ENCODE results near the gene MCOLN2. TPM values are rescaled to one million over a fixed set of nuclear protein-coding genes. Genes with fewer than 3 reads are reported as not detected.
"Not testable (repeated sequence)": the region's sequence is repeated elsewhere in the genome, so short reads cannot be mapped to it uniquely, and the experiment has no call there.

MCOLN2 gene
- total RNA-seq = 100 to 1,000 TPM; 101 to 103 TPM

DNA sequence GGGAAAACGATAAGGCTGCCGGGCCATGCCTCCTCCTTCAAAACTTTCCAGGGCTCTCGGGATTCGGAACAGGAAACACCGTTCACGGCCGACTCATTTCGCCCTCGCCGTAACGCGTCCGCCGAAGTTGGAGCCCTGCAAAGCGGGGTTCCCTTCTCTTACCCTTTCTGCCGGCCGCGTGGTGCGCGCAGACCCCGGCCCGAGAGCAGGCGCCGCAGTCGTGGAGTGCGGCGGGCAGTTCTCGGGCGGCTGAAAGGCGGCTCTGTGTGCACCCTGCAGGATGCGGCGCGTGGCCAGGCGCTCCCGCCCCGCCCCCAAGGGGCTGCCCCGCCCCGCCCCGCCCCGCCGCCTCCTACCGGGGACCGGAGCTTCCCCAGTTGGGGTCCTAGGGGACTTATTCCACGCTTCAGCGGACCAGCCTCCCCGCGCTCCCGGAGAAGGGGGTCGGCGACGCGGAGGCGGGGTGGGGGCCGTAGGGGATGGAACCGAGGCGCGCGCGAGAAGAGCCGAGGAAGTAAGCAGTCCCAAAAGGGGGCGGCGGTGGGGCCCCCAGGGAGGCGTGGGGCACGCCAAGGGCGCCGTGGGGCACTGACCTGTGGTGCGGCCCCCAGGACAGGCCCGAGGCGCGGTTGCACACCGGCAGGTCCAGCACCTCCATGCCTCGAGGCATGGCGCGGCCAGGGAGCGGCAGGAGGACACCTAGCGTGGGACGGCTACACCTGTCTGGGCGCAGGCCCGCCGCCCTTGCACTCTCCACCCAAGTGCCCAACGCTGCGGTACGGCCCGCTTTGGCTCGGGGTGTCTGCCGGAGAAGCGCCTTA is at the start of gene MCOLN2:
MCOLN2 (minus strand) TSS at position 268 of the 821 bp plus-strand sequence; CDS start at position 27, 241 bp downstream.
- ChIA-PET POLR2A (interaction anchor here (0.6 to 2.3 kb wide), 4 partner anchors 27 to 169 kb away, joined by 3 to 5 read pairs (median 4); no protein-coding TSS in a partner anchor), CTCF (interaction anchor here (1.2 to 2.5 kb wide), 3 partner anchors 25 to 52 kb away, joined by 4 to 18 read pairs (median 9); no protein-coding TSS in a partner anchor)

DNA sequence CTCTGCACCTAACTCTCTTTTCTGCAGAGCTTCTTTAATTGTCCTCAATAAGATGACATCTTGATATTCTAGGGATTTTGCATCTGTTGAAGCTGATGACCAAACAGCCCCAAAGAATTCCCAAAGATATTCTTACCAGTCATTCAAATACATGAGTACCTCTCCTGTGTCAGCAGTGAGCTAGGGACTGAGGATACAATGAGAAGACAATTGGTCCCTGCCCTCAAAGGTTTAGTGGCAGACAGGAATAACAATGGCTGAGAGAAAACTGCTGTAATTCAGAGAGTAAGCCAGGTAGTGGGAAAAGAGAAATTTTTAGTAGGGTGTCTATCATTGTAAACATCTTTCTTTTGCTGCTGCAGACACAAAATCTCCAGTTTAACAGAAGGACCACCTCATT is 45.5 kb upstream of the MCOLN2 start:
- POLR2A ChIA-PET = interaction anchor here (0.6 kb wide), 1 partner anchor 46 kb away, joined by 3 read pairs; no protein-coding TSS in a partner anchor
- CTCF ChIA-PET = interaction anchor here (1.2 to 2.1 kb wide), 2 partner anchors 10 to 217 kb away, joined by 3 to 5 read pairs; partner anchors contain the start of gene C1orf52

DNA sequence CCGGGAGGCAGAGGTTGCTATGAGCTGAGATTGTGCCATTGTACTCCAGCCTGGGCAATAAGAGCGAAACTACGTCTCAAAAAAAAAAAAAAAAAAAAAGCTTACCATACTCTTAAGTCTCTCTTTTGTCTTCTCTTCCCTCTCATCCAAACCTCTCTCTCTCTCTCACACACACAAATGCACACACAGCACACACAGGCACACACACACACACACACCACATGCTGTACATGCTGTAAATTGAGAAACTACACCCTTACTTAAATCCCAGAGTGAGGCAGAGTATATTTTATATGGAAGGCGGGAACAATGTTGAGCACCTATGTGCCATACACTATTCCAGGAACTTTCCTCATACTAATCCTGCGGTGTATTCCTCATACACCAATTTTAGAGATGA is 44.9 kb upstream of the MCOLN2 start:
- POLR2A ChIA-PET = no interaction called here

DNA sequence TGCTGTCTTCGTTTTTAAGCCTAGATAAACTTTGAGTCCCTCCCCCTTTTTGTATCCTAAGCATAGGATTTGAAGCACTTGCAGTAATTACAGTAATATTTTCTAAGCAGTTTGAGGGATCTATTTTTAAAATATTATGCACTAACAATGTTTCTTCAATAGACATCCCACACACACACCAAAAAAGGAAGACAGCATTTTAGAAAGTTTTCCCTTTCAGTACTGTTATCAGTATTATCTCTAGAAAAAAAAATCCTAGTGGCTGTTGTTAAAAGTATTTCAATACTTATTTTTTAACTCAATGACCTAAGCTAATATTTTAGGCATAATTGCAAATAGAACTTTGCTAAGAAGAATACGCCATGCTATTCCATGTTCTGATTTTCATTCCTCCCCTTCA is 36.3 kb upstream of the MCOLN2 start:
- POLR2A ChIA-PET = no interaction called here
- CTCF ChIA-PET = interaction anchor here (1.8 kb wide), 1 partner anchor 10 kb away, joined by 5 read pairs; no protein-coding TSS in a partner anchor

More for the DNA sequence above, 44.9 kb upstream of the MCOLN2 start:
- CTCF ChIA-PET = interaction anchor here (0.6 to 2.1 kb wide), 2 partner anchors 9 to 52 kb away, joined by 3 to 5 read pairs; no protein-coding TSS in a partner anchor

DNA sequence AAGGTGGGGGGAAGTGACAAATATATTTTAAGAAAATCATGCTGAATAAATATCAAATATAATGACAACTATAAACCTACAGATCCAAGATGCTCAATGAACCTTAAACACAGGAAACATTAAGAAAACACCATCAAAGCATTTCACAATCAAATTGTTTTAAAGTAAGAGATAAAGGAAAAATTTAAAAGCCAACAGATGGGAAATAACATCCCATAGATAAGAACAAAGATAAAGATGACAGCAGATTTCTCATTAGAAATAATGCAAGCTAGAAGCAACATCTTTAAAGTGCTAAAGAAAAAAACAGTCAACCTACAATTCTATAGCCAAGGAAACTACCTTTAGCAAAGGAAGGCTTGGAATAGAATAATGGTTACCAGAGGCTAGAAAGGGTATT is 33.6 kb upstream of the MCOLN2 start:
- CTCF ChIA-PET = interaction anchor here (1.3 to 2.2 kb wide), 2 partner anchors 86 to 87 kb away, joined by 3 to 9 read pairs; no protein-coding TSS in a partner anchor
- POLR2A ChIA-PET = no interaction called here

DNA sequence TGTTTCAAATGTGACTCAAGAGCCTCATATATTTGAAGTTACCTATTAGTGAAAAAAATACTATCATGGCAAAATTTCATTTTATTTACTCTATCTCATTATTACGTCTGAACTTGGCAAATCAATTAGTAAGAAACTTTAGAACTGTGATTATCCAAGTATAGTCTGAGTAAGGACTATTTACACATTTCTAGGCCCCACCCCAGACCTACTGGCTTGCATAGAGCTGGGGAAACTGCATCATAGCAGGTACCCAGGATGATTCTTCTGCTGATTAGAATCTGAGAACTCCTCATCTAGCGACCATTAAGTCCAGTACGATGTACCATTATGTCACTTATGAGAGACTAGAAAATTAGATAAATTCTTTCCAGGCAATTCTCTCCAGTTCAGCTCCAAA is 31.2 kb upstream of the MCOLN2 start:
- POLR2A ChIA-PET = no interaction called here
- CTCF ChIA-PET = interaction anchor here (0.7 to 2.2 kb wide), 8 partner anchors 9 to 93 kb away, joined by 3 to 33 read pairs (median 3); a partner anchor contains a TSS

DNA sequence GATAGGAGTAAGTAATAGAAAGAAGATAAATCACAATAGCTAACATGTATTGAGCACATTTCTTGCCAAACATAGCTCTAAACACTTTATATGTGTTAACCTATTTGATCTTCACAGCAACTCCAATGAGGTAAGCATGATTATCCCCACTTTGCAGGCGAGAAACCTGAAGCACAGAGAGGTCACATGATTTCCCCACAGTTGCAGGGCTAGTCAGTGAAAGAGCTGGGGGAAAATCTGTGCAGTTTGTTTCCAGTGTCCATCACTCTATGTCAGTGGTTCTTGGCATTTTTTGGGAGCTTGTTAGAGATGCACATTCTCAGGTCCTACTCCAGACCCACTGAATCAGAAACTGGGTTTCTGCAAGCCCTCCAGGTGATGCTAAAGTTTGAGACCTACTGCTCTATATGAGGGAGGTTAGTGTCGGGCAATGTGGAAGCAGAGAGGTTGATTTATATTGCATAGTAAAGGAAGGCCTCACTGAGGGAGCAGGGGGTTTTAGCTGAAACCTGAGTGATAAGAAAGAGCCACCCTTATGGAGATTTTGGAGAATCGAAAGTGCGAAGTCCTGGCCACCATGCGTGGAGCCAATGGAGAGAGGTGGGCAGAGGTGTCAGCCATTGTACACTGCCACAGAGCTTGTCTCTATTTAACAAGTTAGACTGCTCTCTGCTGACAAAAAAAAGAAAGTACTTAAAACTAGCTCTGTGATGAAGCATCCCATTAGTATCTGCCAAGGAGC is 30.5 kb upstream of the MCOLN2 start:
- CTCF ChIA-PET = interaction anchor here (0.7 to 2.2 kb wide), 11 partner anchors 8 to 112 kb away, joined by 3 to 33 read pairs (median 3); a partner anchor contains a TSS
- POLR2A ChIA-PET = no interaction called here

DNA sequence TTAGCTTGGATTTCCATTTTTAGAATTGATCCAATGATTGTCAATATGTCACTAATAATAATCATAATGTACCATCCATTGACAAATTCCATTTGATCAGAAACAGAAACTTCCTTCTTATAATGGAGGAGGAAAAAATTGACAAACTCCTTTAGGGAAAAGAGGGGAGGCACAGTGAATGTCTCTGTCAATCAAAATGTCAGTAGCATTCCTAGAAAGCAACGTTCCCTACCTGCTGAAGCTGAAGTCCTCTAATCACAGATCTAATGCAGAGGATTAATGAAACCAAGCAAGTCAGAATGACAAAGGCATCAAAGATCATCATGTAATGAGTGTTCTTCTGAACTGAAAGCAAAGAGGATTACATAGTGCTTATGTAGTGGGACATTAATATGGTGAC is 29.0 kb upstream of the MCOLN2 start:
- POLR2A ChIA-PET = no interaction called here
- CTCF ChIA-PET = interaction anchor here (0.7 to 2.1 kb wide), 2 partner anchors 81 to 318 kb away, joined by 3 to 7 read pairs; no protein-coding TSS in a partner anchor

DNA sequence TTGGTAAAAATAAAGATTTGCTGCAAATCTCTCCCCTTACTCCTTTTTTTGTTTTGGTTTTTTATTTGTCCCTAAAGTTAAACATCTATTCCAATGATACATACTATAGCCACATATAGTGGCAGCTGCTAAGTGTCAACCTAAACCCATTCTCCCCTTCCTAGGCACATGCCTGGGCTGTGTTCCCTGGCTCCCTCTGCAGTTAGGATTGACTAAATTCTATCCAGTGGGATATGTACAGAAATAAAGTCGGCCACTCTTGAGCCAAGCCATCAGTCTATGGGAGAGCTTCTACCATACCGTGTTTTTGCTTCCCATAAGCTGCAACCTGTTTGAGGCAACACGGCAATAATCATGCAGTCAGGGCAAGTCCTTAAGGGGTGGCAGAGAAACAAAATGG is 27.8 kb upstream of the MCOLN2 start:
- CTCF ChIA-PET = interaction anchor here (2.1 kb wide), 1 partner anchor 80 kb away, joined by 7 read pairs; no protein-coding TSS in a partner anchor
- POLR2A ChIA-PET = no interaction called here

DNA sequence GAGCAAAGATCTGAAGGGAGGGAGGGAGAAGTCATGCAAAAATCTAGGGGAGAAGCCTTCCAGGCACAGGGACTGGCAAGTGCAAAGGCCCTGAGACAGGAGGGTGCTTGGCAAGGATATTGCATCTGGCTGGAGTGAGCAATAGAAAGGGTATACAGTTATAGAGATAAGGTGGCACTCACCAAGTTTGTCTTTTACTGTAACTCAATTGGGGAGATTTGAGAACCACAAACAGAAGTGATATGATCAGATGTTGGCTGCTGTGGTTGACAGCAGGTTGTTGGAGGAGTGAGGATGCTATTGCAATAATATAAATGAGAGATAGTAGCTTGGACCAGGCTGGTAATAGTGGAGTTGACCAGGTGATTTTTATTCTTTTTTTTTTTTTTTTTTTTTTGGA is 25.8 kb upstream of the MCOLN2 start:
- ChIA-PET CTCF (interaction anchor here (1.5 kb wide), 1 partner anchor 78 kb away, joined by 5 read pairs; no protein-coding TSS in a partner anchor), POLR2A (no interaction called here)

DNA sequence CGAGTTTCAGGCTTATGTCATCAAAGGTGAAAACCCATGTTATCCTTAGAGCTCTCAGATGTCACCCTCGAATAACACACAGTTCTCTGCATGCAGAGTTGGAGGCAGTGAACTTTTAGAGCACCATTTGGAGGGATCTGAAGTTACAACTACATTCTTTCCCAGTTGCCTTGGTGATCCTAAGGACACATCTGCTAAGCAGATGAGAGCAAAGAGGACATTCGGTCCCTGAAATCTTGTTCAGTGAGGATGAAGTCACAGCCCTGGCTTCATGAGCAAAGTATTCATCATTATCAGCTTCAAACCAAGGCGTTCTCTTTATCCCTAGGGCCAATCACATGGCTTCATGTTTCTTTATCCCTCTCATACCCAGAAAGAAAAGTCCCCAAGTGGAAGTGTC is 23.1 kb upstream of the MCOLN2 start:
- CTCF ChIA-PET = no interaction called here
- POLR2A ChIA-PET = no interaction called here

DNA sequence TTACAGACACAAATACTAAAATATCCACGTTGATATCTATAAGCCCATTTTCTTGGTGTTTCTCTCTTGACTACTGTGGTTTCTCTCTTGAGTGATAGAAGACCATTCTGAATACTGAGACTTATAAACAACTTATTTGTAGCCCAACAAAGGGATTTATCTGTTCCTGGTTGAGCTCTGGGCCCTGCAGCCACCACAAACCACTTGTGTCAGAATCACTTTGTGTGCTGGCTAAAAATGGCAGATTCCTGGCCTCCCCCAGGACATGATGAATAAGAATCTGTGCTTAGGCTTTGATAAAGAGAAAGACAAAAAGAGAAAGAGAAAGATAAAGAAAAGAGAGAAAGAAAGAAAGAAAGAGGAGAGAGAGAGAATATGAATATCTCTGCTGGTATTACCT is 18.9 kb upstream of the MCOLN2 start:
- CTCF ChIA-PET = no interaction called here
- POLR2A ChIA-PET = no interaction called here

DNA sequence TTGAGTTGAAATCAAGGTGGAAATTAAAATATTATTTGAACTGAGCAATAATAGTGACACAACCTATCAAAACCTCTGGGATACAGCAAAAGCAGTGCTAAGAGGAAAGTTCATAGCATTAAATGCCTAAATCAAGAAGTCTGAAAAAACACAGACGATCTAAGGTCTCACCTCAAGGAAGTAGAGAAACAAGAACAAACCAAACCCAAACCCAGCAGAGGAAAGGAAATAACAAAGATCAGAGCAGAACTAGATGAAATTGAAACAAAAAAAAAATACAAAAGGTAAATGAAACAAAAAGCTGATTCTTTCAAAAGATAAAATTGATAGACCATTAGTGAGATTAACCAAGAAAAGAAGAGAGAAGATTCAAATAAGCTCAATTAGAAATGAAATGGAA is 8.7 kb upstream of the MCOLN2 start:
- POLR2A ChIA-PET, CTCF ChIA-PET: not testable (repeated sequence)

DNA sequence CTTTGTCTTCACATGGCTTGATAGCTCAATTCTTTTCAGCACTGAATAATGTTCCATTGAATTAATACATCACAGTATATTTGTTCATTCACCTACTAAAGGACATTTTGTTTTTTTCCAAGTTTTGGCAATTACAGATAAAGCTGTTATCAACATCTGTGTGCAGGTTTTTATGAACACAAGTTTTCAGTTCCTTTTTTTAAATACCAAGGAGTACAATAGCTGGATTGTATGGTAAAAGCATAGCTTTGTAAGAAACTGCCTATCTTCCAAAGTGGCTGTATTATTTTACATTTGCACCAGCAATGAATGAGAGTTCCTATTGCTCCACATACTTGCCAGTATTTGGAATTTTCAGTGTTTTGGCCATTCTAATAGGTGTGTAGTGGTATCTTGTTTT is 4.8 kb upstream of the MCOLN2 start:
- POLR2A ChIA-PET = no interaction called here
- CTCF ChIA-PET = interaction anchor here (1.0 kb wide), 1 partner anchor 57 kb away, joined by 4 read pairs; no protein-coding TSS in a partner anchor

DNA sequence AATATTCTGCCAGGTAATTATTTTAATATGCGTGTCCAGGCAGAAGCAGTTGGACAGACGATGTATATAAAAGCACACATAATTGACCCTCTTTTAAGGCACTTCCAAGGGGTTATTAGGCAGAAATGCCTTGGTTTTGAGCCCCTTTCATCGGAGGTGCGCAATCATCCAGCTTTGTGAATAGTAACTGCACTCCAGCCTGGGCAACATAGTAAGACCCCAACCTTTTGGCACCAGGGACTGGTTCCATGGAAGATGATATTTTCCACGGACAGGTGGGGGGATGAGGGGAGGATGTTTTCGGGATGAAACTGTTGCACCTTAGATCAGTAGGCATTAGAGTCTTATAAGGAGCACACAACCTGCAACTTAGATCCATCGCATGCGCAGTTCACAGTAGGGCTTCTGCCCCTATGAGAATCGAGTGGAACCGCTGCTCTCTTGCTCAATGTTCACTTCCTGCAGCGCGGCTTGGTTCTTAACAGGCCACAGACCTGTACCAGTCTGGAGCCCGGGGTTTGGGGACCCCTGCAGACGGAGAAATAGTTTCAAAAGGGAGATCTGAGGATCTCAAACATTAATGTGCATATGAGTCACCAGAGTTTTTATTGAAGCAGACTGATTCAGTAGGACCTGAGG is 1.8 kb upstream of the MCOLN2 start:
- ChIA-PET CTCF (interaction anchor here (0.7 to 1.0 kb wide), 4 partner anchors 29 to 261 kb away, joined by 3 to 4 read pairs (median 4); partner anchors contain the start of gene C1orf52), POLR2A (no interaction called here)

DNA sequence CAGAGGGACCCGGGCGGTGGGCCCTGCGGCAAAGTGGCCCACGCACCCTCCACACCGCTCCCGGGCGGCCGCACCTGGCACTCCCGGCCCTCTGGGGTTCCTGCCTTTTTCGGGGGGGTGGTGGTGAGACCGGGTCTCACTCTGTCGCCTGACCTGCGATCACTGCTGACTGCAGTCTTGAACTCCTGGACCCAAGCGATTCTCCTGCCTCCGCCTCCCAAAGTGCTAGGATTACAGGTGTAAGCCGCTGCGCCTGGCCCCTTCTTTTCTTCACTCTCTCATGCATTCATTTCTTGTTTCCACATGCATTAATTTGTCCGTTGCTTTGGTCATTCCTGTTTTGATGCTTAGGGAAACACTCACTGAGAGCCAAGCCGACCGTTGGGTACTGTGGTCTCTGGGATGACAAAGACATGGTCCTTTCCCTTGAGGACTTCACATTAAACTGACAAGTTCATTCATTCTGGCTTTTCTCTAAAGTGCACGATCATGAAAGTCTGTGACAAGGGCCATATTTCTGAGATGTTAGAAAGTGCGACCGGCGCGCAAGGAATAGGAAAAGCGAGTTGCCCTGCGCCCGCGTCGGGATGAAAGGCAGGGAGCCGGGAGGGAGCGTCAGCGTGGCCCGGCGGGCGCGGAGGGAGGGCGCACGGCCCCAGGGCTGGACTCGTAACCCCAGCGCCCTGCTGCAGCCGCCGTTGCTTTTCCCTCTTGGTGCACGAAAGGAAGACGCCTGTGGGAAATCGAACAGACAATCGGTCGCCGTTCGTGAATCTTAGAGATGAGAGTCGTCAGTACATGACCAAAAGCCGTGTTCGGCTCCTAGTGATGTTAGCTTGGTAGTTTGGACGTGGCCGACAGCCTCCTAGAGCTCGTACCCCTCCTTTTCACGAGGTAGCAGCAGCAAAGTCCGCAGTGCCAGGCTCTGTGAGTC is 1.0 kb upstream of the MCOLN2 start:
- ChIA-PET CTCF (interaction anchor here (0.7 to 2.5 kb wide), 4 partner anchors 30 to 262 kb away, joined by 3 to 9 read pairs (median 4); partner anchors contain the start of gene C1orf52), POLR2A (no interaction called here)

DNA sequence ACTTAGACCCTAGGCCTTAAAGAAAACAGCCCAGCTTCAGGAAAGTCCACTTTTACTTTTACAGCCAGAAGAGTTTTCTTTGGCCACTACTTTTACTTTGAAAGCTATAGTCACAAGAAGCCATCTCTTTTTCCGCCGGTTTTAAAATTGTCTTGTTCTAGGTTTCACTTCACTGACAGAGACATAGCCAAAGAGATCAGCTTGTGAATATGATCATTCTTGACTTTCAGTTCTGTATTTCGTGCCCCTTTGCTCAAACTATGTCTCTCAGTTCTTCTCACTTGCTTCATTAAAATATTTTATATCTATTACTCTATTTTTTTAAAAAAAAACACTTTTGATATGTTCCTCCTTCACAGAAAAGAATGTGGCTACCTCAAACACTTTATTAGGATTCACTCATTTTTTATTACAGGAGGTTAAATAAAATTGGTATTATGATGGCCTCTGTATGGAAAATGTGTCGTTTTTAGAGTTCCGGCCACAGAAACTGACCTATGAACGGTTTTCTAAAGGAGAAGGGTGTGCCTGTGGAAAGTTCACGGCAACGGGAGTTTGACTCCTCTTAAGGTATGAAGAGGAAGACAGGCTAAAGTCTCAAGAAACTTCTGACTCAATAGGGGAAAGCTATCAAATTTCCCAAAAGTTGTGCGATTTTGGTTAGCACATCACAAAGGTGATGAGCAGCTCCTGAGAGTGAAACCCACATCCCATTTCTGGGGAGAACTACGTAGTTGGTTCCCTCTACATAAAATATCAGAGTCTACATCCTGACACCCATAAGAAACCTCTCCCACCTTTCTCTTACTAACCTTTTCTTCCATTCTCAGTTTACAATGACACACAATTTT is 1.2 kb downstream of the MCOLN2 start:
- ChIA-PET POLR2A (interaction anchor here (0.6 to 2.3 kb wide), 7 partner anchors 24 to 271 kb away, joined by 3 to 9 read pairs (median 5); no protein-coding TSS in a partner anchor), CTCF (interaction anchor here (0.7 to 2.5 kb wide), 5 partner anchors 24 to 51 kb away, joined by 3 to 18 read pairs (median 4); no protein-coding TSS in a partner anchor)

Measured in activated CD8-positive, alpha-beta memory T cell treated with anti-CD3 and anti-CD28 coated beads for 36 hours (primary cell).